AG04449 (cell line): ENCODE measurements around the gene PLEKHM2.

ENCODE experiments used
- CTCF ChIA-PET: fragments of 350-600 bp; formaldehyde crosslinking; extraction: SDS; loops from one replicate; lab custom pipeline; 2021; ENCODE audit warnings: antibody characterized with exemption; lab: Yijun Ruan, JAX
- POLR2A ChIA-PET: fragments of 400-600, 350-600 bp; formaldehyde crosslinking; extraction: SDS; loops from one replicate; lab custom pipeline; 2020; ENCODE audit warnings: antibody characterized with exemption, inconsistent platforms; lab: Yijun Ruan, JAX
- DNase-seq: peaks from one replicate; pipeline ENCODE4 v3.0.0-alpha.2; 2010; ENCODE audit warnings: low read depth, low spot score
- H3K4me3 ChIP-seq: 2 replicates; pipeline ENCODE4 v1.5.1; 2011; ENCODE audit warnings: low read depth, mild to moderate bottlenecking, control low read depth, low read length
- TF ChIP-seq, protein P1 (sequence below): IDR thresholded peaks from one replicate; pipeline ENCODE4 v1.5.1; 2011; ENCODE audit warnings: mild to moderate bottlenecking, moderate library complexity, low read length, control low read depth, inconsistent platforms; ENCODE audit not compliant: insufficient read depth; ENCODE audit errors: missing control alignments

The PLEKHM2 gene

DNA sequence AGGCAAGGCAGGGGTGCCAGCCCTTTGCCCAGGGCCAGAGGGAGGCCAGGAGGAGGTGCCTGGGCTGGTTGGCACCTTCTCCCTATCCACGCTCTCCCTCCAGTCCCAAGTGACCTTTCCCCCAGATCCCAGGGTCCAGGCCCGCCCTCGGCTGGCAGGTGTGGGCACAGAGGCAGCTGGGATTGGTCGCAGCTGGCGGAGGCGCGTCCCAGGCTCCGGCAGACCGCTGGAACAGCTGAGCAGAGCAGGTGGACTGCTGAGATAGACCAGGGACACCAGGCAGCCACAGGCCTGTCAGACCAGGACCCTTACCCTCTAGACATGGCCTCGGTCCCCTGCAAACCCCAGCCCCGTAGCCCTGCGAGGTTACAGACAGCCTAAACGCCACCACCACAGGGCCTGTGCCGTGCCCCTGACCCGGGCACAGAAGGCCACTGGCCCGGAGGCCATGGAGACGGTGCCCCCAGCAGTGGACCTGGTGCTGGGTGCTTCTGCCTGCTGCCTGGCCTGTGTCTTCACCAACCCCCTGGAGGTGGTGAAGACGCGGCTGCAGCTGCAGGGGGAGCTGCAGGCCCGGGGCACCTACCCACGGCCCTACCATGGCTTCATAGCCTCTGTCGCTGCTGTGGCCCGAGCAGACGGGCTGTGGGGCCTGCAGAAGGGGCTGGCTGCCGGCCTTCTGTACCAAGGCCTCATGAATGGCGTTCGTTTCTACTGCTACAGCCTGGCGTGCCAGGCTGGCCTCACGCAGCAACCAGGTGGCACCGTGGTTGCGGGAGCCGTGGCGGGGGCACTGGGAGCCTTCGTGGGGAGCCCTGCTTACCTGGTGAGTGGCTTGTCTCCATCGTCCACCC is 52.1 kb downstream of the PLEKHM2 start, which contains the start of gene SLC25A34:
SLC25A34 (plus strand) TSS at position 221 of the 854 bp plus-strand sequence; CDS start at position 449, 228 bp downstream.
- no peak for DNase-seq
- POLR2A ChIA-PET = no interaction called here

DNA sequence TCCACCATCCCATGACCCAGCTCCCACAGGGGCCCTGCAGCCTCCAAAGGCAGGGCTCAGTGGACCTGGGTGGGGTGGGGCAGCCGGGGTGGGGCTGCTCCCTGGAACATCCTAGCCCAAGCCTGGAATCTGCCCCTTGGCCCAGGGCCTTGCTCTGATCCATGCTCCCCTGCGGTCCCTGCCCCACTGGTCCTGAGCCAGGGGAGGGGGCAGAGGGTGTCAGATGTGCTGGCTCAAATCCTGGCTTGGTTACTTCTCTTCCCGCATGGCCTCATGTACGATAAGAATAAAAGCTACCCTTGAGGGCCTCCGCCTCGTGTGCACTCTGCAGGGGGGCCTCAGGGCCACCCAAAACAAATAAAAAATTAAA is 52.8 kb downstream of the PLEKHM2 start:
- TF ChIP-seq, protein P1, sequence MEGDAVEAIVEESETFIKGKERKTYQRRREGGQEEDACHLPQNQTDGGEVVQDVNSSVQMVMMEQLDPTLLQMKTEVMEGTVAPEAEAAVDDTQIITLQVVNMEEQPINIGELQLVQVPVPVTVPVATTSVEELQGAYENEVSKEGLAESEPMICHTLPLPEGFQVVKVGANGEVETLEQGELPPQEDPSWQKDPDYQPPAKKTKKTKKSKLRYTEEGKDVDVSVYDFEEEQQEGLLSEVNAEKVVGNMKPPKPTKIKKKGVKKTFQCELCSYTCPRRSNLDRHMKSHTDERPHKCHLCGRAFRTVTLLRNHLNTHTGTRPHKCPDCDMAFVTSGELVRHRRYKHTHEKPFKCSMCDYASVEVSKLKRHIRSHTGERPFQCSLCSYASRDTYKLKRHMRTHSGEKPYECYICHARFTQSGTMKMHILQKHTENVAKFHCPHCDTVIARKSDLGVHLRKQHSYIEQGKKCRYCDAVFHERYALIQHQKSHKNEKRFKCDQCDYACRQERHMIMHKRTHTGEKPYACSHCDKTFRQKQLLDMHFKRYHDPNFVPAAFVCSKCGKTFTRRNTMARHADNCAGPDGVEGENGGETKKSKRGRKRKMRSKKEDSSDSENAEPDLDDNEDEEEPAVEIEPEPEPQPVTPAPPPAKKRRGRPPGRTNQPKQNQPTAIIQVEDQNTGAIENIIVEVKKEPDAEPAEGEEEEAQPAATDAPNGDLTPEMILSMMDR = no peak
- DNase-seq = no peak
- CTCF ChIA-PET = interaction anchor here (0.9 to 1.5 kb wide), 4 partner anchors 15 to 142 kb away, joined by 3 to 5 read pairs (median 4); partner anchors contain the start of gene DDI2
- POLR2A ChIA-PET = no interaction called here
- H3K4me3 ChIP-seq = no peak overlapping the region

More for the DNA sequence above, 52.1 kb downstream of the PLEKHM2 start, which contains the start of gene SLC25A34:
- CTCF ChIA-PET = interaction anchor here (1.0 to 1.5 kb wide), 3 partner anchors 15 to 142 kb away, joined by 3 to 5 read pairs (median 4); no protein-coding TSS in a partner anchor
- H3K4me3 ChIP-seq = no peak within 1 kb of the TSS
- TF ChIP-seq, protein P1 = no peak

DNA sequence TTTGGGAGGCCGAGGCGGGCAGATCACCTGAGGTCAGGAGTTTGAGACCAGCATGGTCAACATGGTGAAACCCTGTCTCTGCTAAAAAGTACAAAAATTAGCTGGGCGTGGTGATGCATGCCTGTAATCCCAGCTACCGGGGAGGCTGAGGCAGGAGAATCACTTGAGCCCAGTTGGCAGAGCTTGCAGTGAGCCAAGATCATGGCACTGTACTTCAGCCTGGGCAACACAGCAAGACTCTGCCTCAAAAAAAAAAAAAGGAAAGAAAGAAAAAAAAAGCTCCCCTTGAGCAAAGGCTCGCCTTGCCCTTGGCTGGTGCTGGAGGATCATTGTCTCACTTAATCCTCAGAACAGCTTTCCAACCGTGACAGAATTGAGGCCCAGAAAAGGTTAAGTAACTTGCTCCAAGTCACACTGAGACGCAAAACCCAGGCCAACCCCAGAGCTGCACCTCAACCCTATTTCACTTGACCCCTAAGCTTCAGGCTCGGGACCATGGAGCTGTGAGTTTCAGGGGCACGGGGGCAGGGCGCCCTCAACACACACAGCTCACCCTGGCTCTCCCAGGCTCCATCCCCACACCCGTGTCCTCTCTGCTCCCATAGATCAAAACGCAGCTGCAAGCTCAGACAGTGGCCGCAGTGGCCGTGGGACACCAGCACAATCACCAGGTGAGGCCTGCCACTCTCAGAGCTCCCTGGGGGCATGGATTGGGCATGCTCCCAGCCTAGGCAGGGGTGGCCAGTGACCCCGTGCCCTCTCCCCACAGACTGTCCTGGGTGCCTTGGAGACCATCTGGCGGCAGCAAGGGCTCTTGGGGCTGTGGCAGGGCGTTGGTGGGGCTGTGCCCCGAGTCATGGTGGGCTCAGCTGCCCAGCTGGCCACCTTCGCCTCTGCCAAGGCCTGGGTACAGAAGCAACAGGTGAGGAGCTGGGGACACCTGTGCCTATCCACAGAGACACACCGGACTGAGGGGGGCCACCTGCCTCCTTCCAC is 53.5 kb downstream of the PLEKHM2 start:
- ChIA-PET POLR2A (interaction anchor here (0.7 to 1.1 kb wide), 2 partner anchors 10 to 19 kb away, joined by 3 to 5 read pairs; no protein-coding TSS in a partner anchor), CTCF (interaction anchor here (0.8 to 1.5 kb wide), 5 partner anchors 9 to 143 kb away, joined by 3 to 5 read pairs (median 3); partner anchors contain the start of gene DDI2)
- no peak for DNase-seq
- TF ChIP-seq, protein P1 = no peak
- H3K4me3 ChIP-seq = no peak overlapping the region

DNA sequence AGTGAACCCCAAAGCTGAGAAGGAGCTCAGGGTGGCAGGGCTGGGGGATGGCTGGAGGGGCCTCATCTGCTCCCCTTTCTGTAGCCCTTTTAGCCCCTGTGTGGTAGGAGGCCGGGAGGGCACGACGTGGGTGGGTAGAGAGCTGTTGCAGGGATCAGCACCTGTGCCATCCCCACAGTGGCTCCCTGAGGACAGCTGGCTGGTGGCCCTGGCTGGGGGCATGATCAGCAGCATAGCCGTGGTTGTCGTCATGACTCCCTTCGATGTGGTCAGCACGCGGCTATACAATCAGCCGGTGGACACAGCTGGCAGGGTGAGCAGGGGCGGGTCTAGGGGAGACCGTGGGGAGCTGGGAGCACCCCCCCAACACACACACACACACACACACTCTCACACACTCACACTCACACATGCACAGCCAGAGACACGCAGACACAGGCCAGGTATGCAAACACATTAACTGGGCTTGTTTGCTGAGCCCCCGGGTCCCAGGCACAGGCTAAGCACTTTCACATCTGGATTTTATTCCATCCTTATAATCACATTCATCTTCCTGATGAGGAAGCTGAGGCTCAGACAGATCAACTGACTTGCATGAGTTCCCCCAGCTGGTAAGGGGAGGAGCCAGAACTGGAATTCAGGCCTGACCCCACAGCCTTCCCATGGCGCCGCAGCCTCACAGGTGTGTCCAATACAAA is 54.4 kb downstream of the PLEKHM2 start:
- DNase-seq = no peak
- ChIA-PET CTCF (interaction anchor here (0.7 to 2.1 kb wide), 2 partner anchors 11 to 53 kb away, joined by 3 to 7 read pairs; no protein-coding TSS in a partner anchor), POLR2A (interaction anchor here (0.7 to 1.1 kb wide), 2 partner anchors 9 to 19 kb away, joined by 3 to 5 read pairs; no protein-coding TSS in a partner anchor)
- no peak overlapping the region for H3K4me3 ChIP-seq
- TF ChIP-seq, protein P1 = no peak

DNA sequence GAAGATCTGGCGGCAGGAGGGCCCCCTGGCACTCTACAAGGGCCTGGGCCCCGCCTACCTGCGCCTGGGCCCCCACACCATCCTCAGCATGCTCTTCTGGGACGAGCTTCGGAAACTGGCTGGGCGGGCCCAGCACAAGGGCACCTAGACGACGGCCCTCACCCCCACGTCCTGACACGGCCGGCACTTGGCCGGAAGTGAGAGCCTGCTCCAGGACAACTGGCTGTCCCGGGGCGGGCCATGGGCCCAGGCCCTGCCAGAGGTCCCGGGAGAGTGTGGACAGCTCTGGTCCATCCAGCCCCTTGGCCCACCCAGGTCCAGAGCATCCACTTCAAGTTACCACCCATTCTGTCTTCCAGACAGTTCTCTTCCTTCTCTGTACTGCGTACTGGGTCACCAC is 55.1 kb downstream of the PLEKHM2 start:
- CTCF ChIA-PET = interaction anchor here (0.7 to 3.6 kb wide), 4 partner anchors 10 to 144 kb away, joined by 3 to 42 read pairs (median 8); no protein-coding TSS in a partner anchor
- POLR2A ChIA-PET = no interaction called here

More for the DNA sequence above, 55.1 kb downstream of the PLEKHM2 start:
- no peak for DNase-seq
- no peak overlapping the region for H3K4me3 ChIP-seq
- TF ChIP-seq, protein P1 = no peak
